K562 (cell line): ENCODE data around the gene GIT2. TPM values are rescaled to one million over a fixed set of nuclear protein-coding genes. Genes with fewer than 3 reads are reported as not detected.
A peak's percentile ranks its signal among the peaks of the same experiment; 100 is the strongest.

Experiments used
- ATAC-seq: fragments of 200-7000 bp; cut with Tn5 transposase; 3 replicates; pipeline ENCODE4 v1.9.1; 2020; ENCODE audit warnings: moderate library complexity
- BruUV-seq: library from RNA; stranded (reverse); fragments of 400-500 nt; replicated peaks from 2 replicates; lab custom pipeline; 2021; lab: Mats Ljungman, UMichigan
- CTCF ChIA-PET: fragments of 300-600 bp; formaldehyde crosslinking; extraction: SDS; loops from one replicate; lab custom pipeline; 2021; ENCODE audit warnings: low intra/inter-chr PET ratio; lab: Yijun Ruan, JAX
- POLR2A ChIA-PET: fragments of 300-600, 350-650 bp; sonication (Branson Sonifier 250); formaldehyde crosslinking; extraction: SDS; loops from one replicate; lab custom pipeline; 2021; ENCODE audit warnings: antibody characterized with exemption, inconsistent platforms; lab: Yijun Ruan, JAX
- DNase-seq, 4 experiments: peaks; one replicate each; pipeline versions ENCODE4 v3.0.0 to v3.0.0-alpha.2; 2011 to 2018; ENCODE audit warnings: low spot score in 3 of 4, mixed read lengths in 3 of 4; ENCODE audit errors: extremely low read depth in 1 of 4
- FAIRE-seq: peaks from 2 replicates; lab custom pipeline; 2011; peaks lifted over from hg19 to GRCh38; lab: Jason Lieb, UNC
- H2AFZ ChIP-seq: 2 replicates; pipeline ENCODE4 v1.6.0; 2011; ENCODE audit warnings: low read depth, low read length, control low read depth, inconsistent platforms
- H3K27ac ChIP-seq: fragments of 200-600 bp; 3 replicates; pipeline ENCODE4 v1.8.0; 2011; ENCODE audit warnings: low read depth, mild to moderate bottlenecking, control low read depth, inconsistent platforms, low read length, moderate library complexity, mixed read lengths; ENCODE audit errors: extremely low read depth
- H3K27me3 ChIP-seq, 2 experiments: fragments of 300-600 bp in 1 of 2; 2 replicates in 1 of 2; 3 replicates in 1 of 2; pipeline versions ENCODE4 v1.6.0 to v1.8.0; 2011; ENCODE audit warnings: inconsistent platforms in 2 of 2, low read length in 2 of 2, mild to moderate bottlenecking in 1 of 2, mixed read lengths in 1 of 2, moderate library complexity in 1 of 2; ENCODE audit not compliant: control insufficient read depth in 2 of 2, insufficient read depth in 2 of 2
- H3K36me3 ChIP-seq: fragments of 300-600 bp; 3 replicates; pipeline ENCODE4 v1.8.0; 2011; ENCODE audit warnings: mild to moderate bottlenecking, low read length, inconsistent platforms; ENCODE audit not compliant: control insufficient read depth, insufficient read depth
- H3K4me1 ChIP-seq, 2 experiments: fragments of 200-600 bp in 1 of 2; replicated peaks in 1 of 2; 2 replicates in 1 of 2; 3 replicates in 1 of 2; pipeline versions ENCODE4 v1.5.1 to v1.8.0; 2011; ENCODE audit warnings: inconsistent platforms in 2 of 2, low read length in 2 of 2, mild to moderate bottlenecking in 1 of 2, mixed read lengths in 1 of 2, moderate library complexity in 1 of 2; ENCODE audit not compliant: control insufficient read depth in 2 of 2, insufficient read depth in 2 of 2
- H3K4me2 ChIP-seq: 2 replicates; pipeline ENCODE4 v1.6.1; 2011; ENCODE audit warnings: low read length, control low read depth, inconsistent platforms, mixed read lengths; ENCODE audit not compliant: insufficient read depth
- H3K4me3 ChIP-seq: fragments of 200-600 bp; sonication (generic), shearing (Covaris generic); 2 replicates; pipeline ENCODE4 v1.5.1; 2016; ENCODE audit warnings: control low read depth, inconsistent platforms
- H3K79me2 ChIP-seq: fragments of 200-600 bp; 3 replicates; pipeline ENCODE4 v1.8.0; 2011; ENCODE audit warnings: low read length, inconsistent platforms; ENCODE audit not compliant: control insufficient read depth, insufficient read depth
- H3K9ac ChIP-seq, 2 experiments: 2 replicates each; pipeline versions ENCODE4 v1.6.0 to v1.6.1; 2011; ENCODE audit warnings: low read depth in 2 of 2, low read length in 2 of 2, control low read depth in 1 of 2, inconsistent platforms in 1 of 2, mild to moderate bottlenecking in 1 of 2, mixed read lengths in 1 of 2; ENCODE audit not compliant: insufficient read depth in 1 of 2
- H3K9me1 ChIP-seq: one replicate; pipeline ENCODE4 v1.6.0; 2011; ENCODE audit warnings: inconsistent platforms, mild to moderate bottlenecking, low read length, moderate library complexity; ENCODE audit not compliant: control insufficient read depth, insufficient read depth
- H3K9me3 ChIP-seq: replicated peaks from 2 replicates; pipeline ENCODE4 v1.5.1; 2011; ENCODE audit warnings: low read depth, low read length, inconsistent platforms; ENCODE audit not compliant: control insufficient read depth, insufficient read depth
- H4K20me1 ChIP-seq: replicated peaks from 2 replicates; pipeline ENCODE4 v1.6.1; 2011; ENCODE audit warnings: low read length, inconsistent platforms, mixed read lengths; ENCODE audit not compliant: control insufficient read depth, insufficient read depth
- E2F1 ChIP-seq: sonication (generic); formaldehyde crosslinking; IDR thresholded peaks from 2 replicates; pipeline ENCODE4 v1.8.1; 2023; ENCODE audit warnings: mild to moderate bottlenecking, missing genetic modification reagents, moderate library complexity
- FOXK2 ChIP-seq, 2 experiments: fragments of 450-650 bp; IDR thresholded peaks in 1 of 2; conservative IDR thresholded peaks in 1 of 2; 2 replicates each; pipeline ENCODE4 v1.6.1; 2016; ENCODE audit warnings: low read depth in 2 of 2, mild to moderate bottlenecking in 1 of 2
- SMAD1 ChIP-seq: fragments of 150-350 bp; IDR thresholded peaks from 2 replicates; pipeline ENCODE4 v1.6.1; 2014; ENCODE audit warnings: low read length, low read depth; ENCODE audit not compliant: partially characterized antibody
- SMC3 ChIP-seq: conservative IDR thresholded peaks from 2 replicates; pipeline ENCODE4 v1.6.1; 2011; ENCODE audit warnings: low read depth, low read length, improper control_type of control experiment; ENCODE audit not compliant: insufficient read depth
- ZNF561 ChIP-seq: fragments of 450-650 bp; formaldehyde crosslinking; conservative IDR thresholded peaks from 2 replicates; pipeline ENCODE4 v1.4.0; 2020; ENCODE audit warnings: mild to moderate bottlenecking, moderate library complexity
- WGBS: fragments of 100-300 bp; shearing (Covaris generic); methylation state at CpG from one replicate; pipeline ENCODE4 v1.1.6; 2016; ENCODE audit warnings: low coverage, mixed read lengths; ENCODE audit not compliant: insufficient coverage; ENCODE audit errors: missing lambda C conversion rate; 5-methylcytosine and 5-hydroxymethylcytosine counted together
- in situ Hi-C: fragments of 300-500 bp; cut with MboI; formaldehyde crosslinking; loops from 4 replicates; pipeline ENCODE4 v1.15.0; 2018; ENCODE audit warnings: inconsistent platforms, mixed read lengths
- intact Hi-C: fragments of 100-400 bp; cut with micrococcal nuclease; formaldehyde crosslinking; loops from 2 replicates; pipeline ENCODE4 v1.14.2; 2022
- polyA plus RNA-seq, 8 experiments: library from polyadenylated mRNA; depleted of rRNA in 4 of 8; stranded (reverse) in 5 of 8; unstranded in 3 of 8; fragments of >200 nt; fragmentation: Nextera tagmentation in 2 of 8; fragmentation: Illumina TruSeq in 1 of 8; extraction: Ambion mirVana in 2 of 8; extraction: Trizol in 1 of 8; gene quantifications; 2 replicates each; pipeline versions ENCODE4 v1.2.1 to v1.2.3, GENCODE V29; 2011 to 2014; ENCODE audit warnings: inconsistent platforms in 1 of 8, missing spikeins in 1 of 8
- total RNA-seq, 7 experiments: library from RNA; depleted of rRNA in 6 of 7; stranded (reverse); fragments of >200 nt in 6 of 7; fragmentation: Illumina TruSeq in 2 of 7; extraction: Trizol in 2 of 7; gene quantifications; 2 replicates each; pipeline versions ENCODE4 v1.2.1 to v1.2.3, GENCODE V29; 2011 to 2021; ENCODE audit warnings: low replicate concordance in 1 of 7
- TF ChIP-seq, protein P1 (sequence below), 2 experiments: IDR thresholded peaks; 2 replicates each; pipeline ENCODE4 v1.6.1; 2011; ENCODE audit warnings: borderline replicate concordance in 1 of 2, control low read depth in 1 of 2, low read depth in 1 of 2, low read length in 1 of 2, mild to moderate bottlenecking in 1 of 2, mixed read lengths in 1 of 2, moderate library complexity in 1 of 2; ENCODE audit not compliant: insufficient read depth in 1 of 2, insufficient read length in 1 of 2, poor library complexity in 1 of 2, severe bottlenecking in 1 of 2; ENCODE audit errors: extremely low read depth in 1 of 2
- TF ChIP-seq, protein P2 (sequence below), 2 experiments: IDR thresholded peaks; 2 replicates each; pipeline ENCODE4 v1.6.1; 2012; ENCODE audit warnings: improper control_type of control experiment in 2 of 2, low read depth in 2 of 2, low read length in 2 of 2, borderline replicate concordance in 1 of 2

GIT2 gene
- total and polyA plus RNA-seq, 9 of the 15 experiments (the other 6 are each of a cell fraction or from before 2014, with no cell fraction given) = 4.0 to 30.4 (median 23.5) TPM

GRCh38 chr12:109902891-109903418, 93.2 kb downstream of the GIT2 start (continued):
- TF ChIP-seq SMAD1 = no peak
- TF ChIP-seq SMC3 = no peak
- TF ChIP-seq, all 486 proteins: peak for 0

DNA sequence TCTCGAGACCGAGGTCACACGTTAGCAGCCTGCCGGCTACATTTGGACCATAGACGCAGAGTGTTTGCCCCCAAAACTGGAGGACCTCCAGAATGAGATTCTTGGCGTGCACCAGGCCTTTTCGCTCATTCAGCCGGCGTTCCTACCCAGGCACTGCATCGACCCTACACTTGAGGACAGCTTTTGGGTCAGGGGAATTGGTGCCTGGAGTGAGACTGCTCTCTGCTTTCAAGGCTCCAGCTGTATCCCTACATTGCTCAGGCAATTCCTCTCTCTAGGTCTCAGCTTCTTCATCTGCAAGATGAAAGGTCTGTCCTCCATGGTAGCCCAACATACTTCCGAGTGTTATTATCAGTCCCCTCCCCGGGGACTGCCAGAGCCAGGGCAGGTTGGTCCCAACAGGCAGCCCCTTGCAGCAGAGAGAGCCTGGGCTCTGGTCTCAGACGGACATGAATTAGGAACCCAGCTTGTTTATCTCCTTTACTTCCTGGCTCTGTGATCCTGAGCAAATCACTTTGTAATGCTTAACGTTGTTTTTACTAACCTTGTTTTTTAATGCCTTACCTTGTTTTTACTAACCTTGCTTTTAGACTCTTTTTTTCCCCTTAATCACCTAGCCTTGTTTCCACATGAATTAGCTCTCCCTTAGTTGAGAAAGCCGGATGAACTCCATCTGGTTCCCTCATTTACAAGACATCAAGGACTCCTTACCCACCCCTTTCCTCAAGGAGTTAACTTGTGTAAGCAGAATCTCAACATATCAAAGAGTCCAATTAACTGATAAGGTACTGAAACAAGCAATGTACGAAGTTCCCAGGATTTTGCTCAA, 95.2 kb downstream of the GIT2 start:
- in situ Hi-C loops (no loop called here), intact Hi-C loops (no loop called here)
- peak; percentile 68 for ATAC-seq
- Histone ChIP-seq H3K36me3 (peaks cover 33% of the 10 kb centered on the region; the same call in 2 of the 3 replicates), H3K27me3 (0 out of 5 replicates have a peak, but pooled peaks cover 0 to 2% of the 10 kb centered on the region in 2 experiments), H3K9ac (peak overlapping the region; percentile 83 to 98), H3K4me2 (peak overlapping the region; percentile 92), H3K4me3 (peak overlapping the region; percentile 57), H3K9me3 (no peaks in the 10 kb centered on the region), H4K20me1 (no peaks in the 10 kb centered on the region), H3K9me1 (no peaks in the 10 kb centered on the region), H2AFZ (peak overlapping the region; percentile 100), H3K79me2 (peaks cover 22% of the 10 kb centered on the region), H3K27ac (peak overlapping the region; percentile 72), H3K4me1 (peaks cover 4 to 10% of the 10 kb centered on the region in 2 experiments; a peak in 3 of 5 replicates)
- FAIRE-seq = no peak
- WGBS = 3% methylated on average over 16 of the region's 16 CpGs
- DNase-seq = peak; percentile 35 to 56 (median 38)
- CTCF ChIA-PET = interaction anchor here (0.7 kb wide), 1 partner anchor 440 kb away, joined by 3 read pairs; no protein-coding TSS in a partner anchor
- BruUV-seq = no TSS peak
- POLR2A ChIA-PET = interaction anchor here (0.6 to 2.0 kb wide), 6 partner anchors 10 to 1399 kb away, joined by 3 to 13 read pairs (median 4); no protein-coding TSS in a partner anchor
- TF ChIP-seq, protein P1, sequence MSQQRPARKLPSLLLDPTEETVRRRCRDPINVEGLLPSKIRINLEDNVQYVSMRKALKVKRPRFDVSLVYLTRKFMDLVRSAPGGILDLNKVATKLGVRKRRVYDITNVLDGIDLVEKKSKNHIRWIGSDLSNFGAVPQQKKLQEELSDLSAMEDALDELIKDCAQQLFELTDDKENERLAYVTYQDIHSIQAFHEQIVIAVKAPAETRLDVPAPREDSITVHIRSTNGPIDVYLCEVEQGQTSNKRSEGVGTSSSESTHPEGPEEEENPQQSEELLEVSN (IDR thresholded peaks at IDR 0.05; ENCODE audit: borderline replicate concordance in 1 of 2, extremely low read depth in 1 of 2, insufficient read depth in 1 of 2, insufficient read length in 1 of 2, low read depth in 1 of 2, low read length in 1 of 2, poor library complexity in 1 of 2, severe bottlenecking in 1 of 2) = peak in 1 of 2 experiments; percentile 32
- TF ChIP-seq E2F1 (0 out of 2 replicates have a peak, but pooled peaks have one; percentile 0), ZNF561 (no peak), FOXK2 (conservative IDR thresholded peaks at IDR 0.05 in 1 of 2, IDR thresholded peaks at IDR 0.05 in 1 of 2; ENCODE audit: low read depth in 2 of 2) (peak; percentile 17 to 22; a peak in 1 of 4 replicates)
- TF ChIP-seq, protein P2, sequence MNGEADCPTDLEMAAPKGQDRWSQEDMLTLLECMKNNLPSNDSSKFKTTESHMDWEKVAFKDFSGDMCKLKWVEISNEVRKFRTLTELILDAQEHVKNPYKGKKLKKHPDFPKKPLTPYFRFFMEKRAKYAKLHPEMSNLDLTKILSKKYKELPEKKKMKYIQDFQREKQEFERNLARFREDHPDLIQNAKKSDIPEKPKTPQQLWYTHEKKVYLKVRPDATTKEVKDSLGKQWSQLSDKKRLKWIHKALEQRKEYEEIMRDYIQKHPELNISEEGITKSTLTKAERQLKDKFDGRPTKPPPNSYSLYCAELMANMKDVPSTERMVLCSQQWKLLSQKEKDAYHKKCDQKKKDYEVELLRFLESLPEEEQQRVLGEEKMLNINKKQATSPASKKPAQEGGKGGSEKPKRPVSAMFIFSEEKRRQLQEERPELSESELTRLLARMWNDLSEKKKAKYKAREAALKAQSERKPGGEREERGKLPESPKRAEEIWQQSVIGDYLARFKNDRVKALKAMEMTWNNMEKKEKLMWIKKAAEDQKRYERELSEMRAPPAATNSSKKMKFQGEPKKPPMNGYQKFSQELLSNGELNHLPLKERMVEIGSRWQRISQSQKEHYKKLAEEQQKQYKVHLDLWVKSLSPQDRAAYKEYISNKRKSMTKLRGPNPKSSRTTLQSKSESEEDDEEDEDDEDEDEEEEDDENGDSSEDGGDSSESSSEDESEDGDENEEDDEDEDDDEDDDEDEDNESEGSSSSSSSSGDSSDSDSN (IDR thresholded peaks at IDR 0.05; ENCODE audit: borderline replicate concordance in 1 of 2, low read depth in 2 of 2, low read length in 2 of 2) = 0 out of 4 replicates have a peak, but pooled peaks of 1 of the 2 experiments have one; percentile 28
